KOPT-K1 (cell line): Measurements from ENCODE around the gene MRPL19.
"Not testable (repeated sequence)": the region's sequence is repeated elsewhere in the genome, so short reads cannot be mapped to it uniquely, and the experiment has no call there.

Experiments used
- H3K27ac ChIP-seq: fragments of 200-600 bp; sonication (generic); 2 replicates; pipeline ENCODE4 v1.5.1; 2016; ENCODE audit warnings: antibody characterized with exemption, mild to moderate bottlenecking, low read depth, low read length; ENCODE audit not compliant: poor library complexity, severe bottlenecking
- H3K36me3 ChIP-seq: fragments of 200-600 bp; sonication (generic); 2 replicates; pipeline ENCODE4 v1.5.1; 2017; ENCODE audit warnings: antibody characterized with exemption, mild to moderate bottlenecking, low read length, moderate library complexity; ENCODE audit not compliant: insufficient read depth
- H3K9me3 ChIP-seq: fragments of 200-600 bp; sonication (generic); 2 replicates; pipeline ENCODE4 v1.5.1; 2017; ENCODE audit warnings: antibody characterized with exemption, low read length, mild to moderate bottlenecking; ENCODE audit not compliant: insufficient read depth, poor library complexity, severe bottlenecking

The MRPL19 gene

GRCh38 chr2:75633620-75634019 lies 13.0 kb upstream of the MRPL19 start:
- Histone ChIP-seq H3K9me3 (no peaks in the 10 kb centered on the region), H3K36me3 (no peaks in the 10 kb centered on the region), H3K27ac (no peak overlapping the region)

DNA sequence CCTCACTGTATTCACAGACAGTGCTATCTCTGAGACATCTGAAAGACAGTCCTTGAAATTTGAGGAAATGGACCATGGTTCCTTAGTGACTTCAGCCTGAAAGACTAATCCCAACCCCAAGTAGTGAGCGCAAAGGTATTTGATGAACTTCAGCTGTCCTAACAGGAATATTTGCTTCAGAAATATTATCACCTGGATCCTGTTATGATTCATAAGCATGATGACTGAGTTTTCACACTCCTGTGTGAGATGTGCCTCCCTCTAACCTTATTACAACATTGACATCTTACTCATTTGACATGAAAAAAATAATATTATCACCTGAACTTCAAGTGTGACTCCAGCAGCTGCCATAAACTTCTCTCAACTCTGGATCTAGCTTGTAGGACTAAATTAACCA lies 11.6 kb upstream of the MRPL19 start:
- H3K27ac ChIP-seq: no peak overlapping the region
- H3K9me3 ChIP-seq: no peaks in the 10 kb centered on the region
- no peaks in the 10 kb centered on the region for H3K36me3 ChIP-seq

DNA sequence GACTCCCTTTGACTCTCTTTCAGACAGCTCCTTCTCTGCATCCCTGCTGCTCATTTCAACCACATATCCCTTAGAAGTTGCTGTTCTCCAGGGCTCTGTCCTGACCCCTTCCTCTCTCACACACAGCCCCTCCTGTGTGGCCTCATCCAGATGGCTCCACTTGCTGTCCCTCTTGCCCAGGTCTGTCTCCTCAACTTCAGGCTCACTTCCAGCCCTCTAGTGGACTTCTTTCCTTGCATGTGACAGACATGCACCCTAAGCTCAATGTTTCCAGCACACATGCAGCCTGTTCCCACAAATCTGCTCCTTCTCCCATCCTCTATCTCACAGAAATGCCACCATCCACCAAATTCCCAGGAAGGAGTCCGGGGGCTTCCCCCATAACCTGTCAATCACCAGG lies 9.0 kb upstream of the MRPL19 start:
- H3K27ac ChIP-seq: no peak overlapping the region
- H3K9me3 ChIP-seq: no peaks in the 10 kb centered on the region
- no peaks in the 10 kb centered on the region for H3K36me3 ChIP-seq

- Histone ChIP-seq H3K27ac (no peak overlapping the region), H3K9me3 (no peaks in the 10 kb centered on the region), H3K36me3 (no peaks in the 10 kb centered on the region)
These were observed 5.9 kb upstream of the MRPL19 start for GRCh38 chr2:75640621-75641121.

- Histone ChIP-seq H3K36me3 (no peaks in the 10 kb centered on the region), H3K9me3 (no peaks in the 10 kb centered on the region), H3K27ac (no peak overlapping the region)
These were observed 5.0 kb upstream of the MRPL19 start for GRCh38 chr2:75641587-75641986.

DNA sequence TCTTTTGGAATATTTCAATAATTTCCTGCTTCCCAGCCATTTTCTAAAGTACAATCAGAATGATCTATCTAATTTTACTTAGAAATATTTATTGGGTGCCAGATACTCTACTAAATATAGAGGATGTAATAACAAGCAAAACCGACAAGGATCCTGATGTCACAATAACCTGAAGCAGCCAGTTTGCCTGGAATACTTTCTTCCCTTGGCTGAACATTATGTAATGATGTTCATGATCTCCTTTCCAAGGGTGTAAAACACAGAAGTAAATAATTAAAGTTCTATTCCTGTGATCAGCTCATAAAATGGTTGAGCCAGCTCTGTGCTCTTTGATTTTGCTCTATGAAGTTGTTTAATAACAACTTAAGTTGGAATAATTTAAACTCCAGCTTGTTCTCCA lies 2.6 kb upstream of the MRPL19 start:
- H3K9me3 ChIP-seq: no peaks in the 10 kb centered on the region
- peaks cover 8% of the 10 kb centered on the region for H3K36me3 ChIP-seq
- H3K27ac ChIP-seq: no peak overlapping the region

DNA sequence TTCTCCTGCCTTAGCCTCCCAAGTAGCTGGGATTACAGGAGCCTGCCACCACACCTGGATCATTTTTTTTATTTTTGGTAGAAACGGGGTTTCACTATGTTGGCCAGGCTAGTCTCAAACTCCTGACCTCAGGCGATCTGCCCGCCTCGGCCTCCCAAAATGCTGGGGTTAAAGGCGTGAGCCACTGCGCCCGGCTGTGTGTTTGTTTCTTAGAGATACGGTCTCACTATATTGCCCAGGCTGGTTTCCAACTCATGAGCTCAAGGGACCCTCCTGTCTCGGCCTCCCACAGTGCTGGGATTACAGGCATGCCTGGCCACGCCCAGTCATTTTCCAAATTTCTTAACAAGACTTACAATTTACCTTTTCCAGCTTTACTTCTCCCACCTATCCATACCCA lies 940 bp upstream of the MRPL19 start:
- H3K9me3 ChIP-seq: no peaks in the 10 kb centered on the region
- peaks cover 24% of the 10 kb centered on the region for H3K36me3 ChIP-seq
- no peak overlapping the region for H3K27ac ChIP-seq

DNA sequence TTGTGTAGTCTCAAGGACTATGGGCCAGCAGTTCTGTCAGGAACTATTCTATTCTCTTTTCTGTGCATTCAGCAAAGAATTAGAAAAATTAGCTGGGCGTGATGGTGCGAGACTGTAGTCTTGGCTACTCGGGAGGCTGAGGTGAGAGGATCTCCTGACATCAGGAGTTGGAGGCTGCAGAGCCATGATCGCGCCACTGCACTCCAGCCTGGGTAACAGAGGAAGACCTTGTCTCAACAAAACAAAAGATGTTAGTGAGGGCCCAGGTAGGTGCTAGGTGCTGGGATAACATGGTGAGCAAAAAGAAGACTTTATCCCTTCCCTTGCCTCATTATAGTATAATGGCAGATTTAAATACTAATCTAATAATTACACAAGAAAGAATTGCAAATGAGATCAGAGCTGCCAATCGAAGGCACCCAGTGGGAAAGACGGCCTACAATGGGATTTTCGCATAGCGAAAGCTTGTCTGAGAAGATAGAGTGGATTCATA lies 447 bp upstream of the MRPL19 start:
- Histone ChIP-seq H3K27ac (peak overlapping the region; percentile 81), H3K36me3 (peaks cover 29% of the 10 kb centered on the region), H3K9me3 (no peaks in the 10 kb centered on the region)

- Histone ChIP-seq H3K36me3 (peaks cover 46% of the 10 kb centered on the region), H3K9me3 (no peaks in the 10 kb centered on the region), H3K27ac (peak overlapping the region; percentile 81)
These were observed 1.2 kb downstream of the MRPL19 start for GRCh38 chr2:75647771-75648170.

- peaks cover 8% of the 10 kb centered on the region for H3K9me3 ChIP-seq
- no peak overlapping the region for H3K27ac ChIP-seq
- H3K36me3 ChIP-seq: peaks cover 100% of the 10 kb centered on the region
These were observed 7.4 kb downstream of the MRPL19 start for GRCh38 chr2:75654012-75654411.

- H3K27ac ChIP-seq: no peak overlapping the region
- H3K36me3 ChIP-seq: peaks cover 100% of the 10 kb centered on the region
- H3K9me3 ChIP-seq: peaks cover 10% of the 10 kb centered on the region
These were observed 9.3 kb downstream of the MRPL19 start for GRCh38 chr2:75655861-75656260.

DNA sequence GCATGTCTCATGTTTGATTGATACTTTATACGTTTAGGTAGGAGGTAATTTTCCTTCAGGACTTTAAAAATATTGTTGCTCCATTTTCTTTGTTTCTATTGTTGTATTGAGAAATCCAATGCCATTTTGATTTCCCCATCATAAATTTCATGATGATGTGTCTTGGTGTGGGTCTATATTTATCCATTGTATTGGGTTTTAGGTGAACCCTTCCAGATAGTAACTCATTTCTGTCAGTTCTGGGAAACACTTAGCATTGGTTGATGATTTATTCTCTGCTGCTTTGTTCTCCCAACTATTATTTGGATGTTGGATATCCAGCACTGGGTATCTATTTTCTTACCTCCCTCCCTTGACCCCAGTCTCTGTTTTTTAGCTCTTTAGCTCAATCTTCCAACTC lies 10.0 kb downstream of the MRPL19 start:
- H3K9me3 ChIP-seq: peaks cover 10% of the 10 kb centered on the region
- H3K36me3 ChIP-seq: peaks cover 100% of the 10 kb centered on the region
- no peak overlapping the region for H3K27ac ChIP-seq

DNA sequence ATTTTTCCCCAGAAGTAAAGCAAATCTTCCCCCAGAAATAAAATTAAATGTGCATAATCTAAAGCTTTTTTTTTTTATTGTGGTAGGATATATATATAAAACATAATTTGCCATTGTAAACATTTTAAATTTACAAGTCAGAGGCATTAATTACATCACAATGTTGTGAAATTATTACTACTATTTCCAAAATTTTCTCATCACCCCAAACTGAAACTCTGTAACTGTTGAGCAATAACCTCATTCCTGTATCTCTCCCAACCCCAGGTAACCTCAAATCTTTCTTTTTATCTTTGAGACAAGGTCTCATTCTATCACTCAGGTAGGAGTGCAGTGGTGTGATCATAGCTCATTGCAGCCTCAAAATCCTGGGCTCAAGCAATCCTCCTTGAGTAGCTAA lies 11.2 kb downstream of the MRPL19 start:
- no peak overlapping the region for H3K27ac ChIP-seq
- peaks cover 100% of the 10 kb centered on the region for H3K36me3 ChIP-seq
- H3K9me3 ChIP-seq: peaks cover 10% of the 10 kb centered on the region

DNA sequence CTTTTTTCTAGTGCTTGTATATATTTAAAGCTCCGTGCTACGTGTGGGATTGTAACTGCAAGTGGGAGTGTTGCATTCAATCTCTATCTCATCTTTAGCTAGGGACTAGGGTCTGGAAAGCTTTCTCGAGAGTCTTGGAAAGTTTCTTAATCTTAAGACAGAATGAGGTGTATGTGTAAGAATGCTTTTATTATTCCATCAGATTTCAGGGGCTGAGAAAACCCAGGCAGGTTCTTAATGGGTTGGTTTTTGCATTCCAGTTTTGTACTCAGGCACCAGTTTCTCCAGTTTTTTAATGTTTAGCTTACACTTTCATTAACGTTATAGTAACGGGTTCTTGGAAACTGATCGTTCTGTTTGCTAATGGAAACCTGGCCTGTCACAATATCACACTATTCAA lies 20.3 kb downstream of the MRPL19 start:
- Histone ChIP-seq H3K27ac (no peak overlapping the region), H3K9me3 (no peaks in the 10 kb centered on the region), H3K36me3 (peaks cover 87% of the 10 kb centered on the region)

GRCh38 chr2:75667884-75668283 lies 21.3 kb downstream of the MRPL19 start:
- Histone ChIP-seq H3K9me3 (no peaks in the 10 kb centered on the region), H3K36me3 (peaks cover 84% of the 10 kb centered on the region), H3K27ac (no peak overlapping the region)

GRCh38 chr2:75675423-75675822 lies 28.8 kb downstream of the MRPL19 start:
- H3K27ac ChIP-seq: not testable (repeated sequence)

More at GRCh38 chr2:75675423-75675822, 28.8 kb downstream of the MRPL19 start:
- not testable (repeated sequence) for H3K9me3 ChIP-seq
- H3K36me3 ChIP-seq: peaks cover 76% of the 10 kb centered on the region
